H7 (cell line): ENCODE data around the gene UCP3. TPM values are rescaled to one million over a fixed set of nuclear protein-coding genes. Genes with fewer than 3 reads are reported as not detected.

Source experiments
- DNase-seq: peaks from one replicate; pipeline ENCODE4 v3.0.0; 2012
- H3K27me3 ChIP-seq: 2 replicates; pipeline ENCODE4 v1.6.0; 2011; ENCODE audit warnings: mild to moderate bottlenecking, low read length; ENCODE audit not compliant: control insufficient read depth, insufficient read depth
- H3K36me3 ChIP-seq: replicated peaks from 2 replicates; pipeline ENCODE4 v1.5.1; 2011; ENCODE audit warnings: low read length; ENCODE audit not compliant: control insufficient read depth, insufficient read depth
- H3K4me3 ChIP-seq: 2 replicates; pipeline ENCODE4 v1.5.1; 2011; ENCODE audit warnings: low read depth, mild to moderate bottlenecking, control low read depth, low read length, moderate library complexity; ENCODE audit not compliant: insufficient read depth
- total RNA-seq: library from RNA; depleted of rRNA; stranded (reverse); fragments of >200 nt; shearing (Covaris generic); gene quantifications from 2 replicates; pipeline ENCODE4 v1.2.3, GENCODE V29; 2014

UCP3 gene
- total RNA-seq, 1 experiment from 2014 or later, result 0.10 TPM

DNA sequence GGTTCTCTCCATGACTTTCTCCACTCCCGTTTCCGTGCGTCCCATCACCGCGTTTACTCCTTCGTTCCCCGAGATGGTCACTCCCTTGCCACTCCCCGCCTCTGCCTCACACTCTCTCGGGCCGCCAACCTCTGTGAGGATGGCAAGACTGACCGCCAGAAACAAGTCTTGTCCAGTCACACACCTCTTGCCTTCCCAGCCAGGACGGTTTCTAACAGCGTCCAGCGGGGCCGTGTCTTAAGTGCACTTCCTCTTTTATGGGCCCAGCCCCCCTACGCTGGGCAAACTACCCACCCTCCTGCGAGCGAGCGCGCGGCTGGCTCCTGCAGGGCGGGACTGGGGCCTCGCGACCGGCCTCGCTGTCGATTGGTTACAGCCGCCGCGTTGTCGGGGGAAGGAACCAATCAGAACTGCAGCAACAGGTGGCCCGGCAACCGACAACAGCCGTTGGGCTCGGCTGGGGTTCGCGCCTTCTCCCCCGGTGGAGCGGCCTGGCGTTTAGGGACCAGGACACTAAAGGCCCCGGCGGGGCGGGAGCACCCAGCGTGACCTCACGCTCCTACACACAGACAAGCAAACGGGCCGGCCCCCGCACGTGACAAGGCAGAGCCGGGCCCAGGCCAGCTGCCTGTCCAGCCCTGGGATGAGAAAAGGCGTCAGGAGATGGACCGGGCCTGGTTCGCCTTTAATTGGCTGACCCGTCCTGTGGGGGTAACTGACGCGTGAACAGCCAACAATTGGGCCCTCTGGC lies 25.7 kb downstream of the UCP3 start:
- Histone ChIP-seq H3K27me3 (no peaks in the 10 kb centered on the region), H3K36me3 (peaks cover 19% of the 10 kb centered on the region), H3K4me3 (peak overlapping the region; percentile 81)
- DNase-seq, result peak; percentile 99

- Histone ChIP-seq H3K36me3 (peaks cover 25% of the 10 kb centered on the region), H3K4me3 (peak within 1 kb of the TSS; percentile 81), H3K27me3 (no peaks in the 10 kb centered on the region)
- peak; percentile 96 for DNase-seq
These were observed 26.3 kb downstream of the UCP3 start, which contains the start of gene UCP2 for GRCh38 chr11:73982595-73982989. TSS of gene UCP2 (minus strand) at chr11:73982843. CDS start at chr11:73978378, 4,465 bp downstream.

DNA sequence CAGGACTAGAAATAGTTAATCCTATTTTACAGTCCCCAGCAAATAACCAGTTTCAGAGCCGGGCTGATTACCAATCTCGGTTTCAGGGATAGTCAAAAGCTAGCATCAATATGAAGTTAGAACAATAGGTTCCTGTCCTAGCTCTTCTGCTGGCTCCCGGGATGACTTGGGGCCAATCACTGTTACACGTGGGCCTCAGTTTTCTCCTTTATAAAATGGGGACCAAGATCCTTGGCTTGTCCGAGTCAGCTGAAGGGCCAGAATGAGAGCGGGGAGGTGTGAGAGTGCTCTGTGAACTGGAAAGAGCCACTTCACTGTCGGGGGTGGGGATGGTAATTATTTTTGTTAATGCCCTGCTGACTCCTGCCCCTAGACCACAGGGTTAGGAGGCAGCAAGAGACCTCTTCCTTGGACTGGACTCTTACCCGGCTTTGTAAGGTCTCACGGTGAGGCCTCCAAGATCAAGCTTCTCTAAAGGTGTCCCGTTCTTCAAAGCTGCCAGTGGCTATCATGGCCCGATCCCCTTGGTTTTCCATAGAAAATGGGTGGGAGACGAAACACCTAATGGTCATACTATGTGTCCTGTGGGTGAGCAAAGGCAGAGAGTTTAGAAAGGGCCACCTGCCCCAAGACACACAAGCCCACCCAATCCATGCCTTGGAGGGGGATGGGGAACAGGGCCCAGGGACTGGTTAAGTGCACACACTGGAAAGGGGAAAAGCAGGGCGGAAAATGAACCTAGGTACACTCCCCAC lies 27.7 kb downstream of the UCP3 start:
- H3K4me3 ChIP-seq, result peak overlapping the region; percentile 81
- peaks cover 38% of the 10 kb centered on the region for H3K36me3 ChIP-seq
- no peaks in the 10 kb centered on the region for H3K27me3 ChIP-seq
- DNase-seq, result peak; percentile 26

DNA sequence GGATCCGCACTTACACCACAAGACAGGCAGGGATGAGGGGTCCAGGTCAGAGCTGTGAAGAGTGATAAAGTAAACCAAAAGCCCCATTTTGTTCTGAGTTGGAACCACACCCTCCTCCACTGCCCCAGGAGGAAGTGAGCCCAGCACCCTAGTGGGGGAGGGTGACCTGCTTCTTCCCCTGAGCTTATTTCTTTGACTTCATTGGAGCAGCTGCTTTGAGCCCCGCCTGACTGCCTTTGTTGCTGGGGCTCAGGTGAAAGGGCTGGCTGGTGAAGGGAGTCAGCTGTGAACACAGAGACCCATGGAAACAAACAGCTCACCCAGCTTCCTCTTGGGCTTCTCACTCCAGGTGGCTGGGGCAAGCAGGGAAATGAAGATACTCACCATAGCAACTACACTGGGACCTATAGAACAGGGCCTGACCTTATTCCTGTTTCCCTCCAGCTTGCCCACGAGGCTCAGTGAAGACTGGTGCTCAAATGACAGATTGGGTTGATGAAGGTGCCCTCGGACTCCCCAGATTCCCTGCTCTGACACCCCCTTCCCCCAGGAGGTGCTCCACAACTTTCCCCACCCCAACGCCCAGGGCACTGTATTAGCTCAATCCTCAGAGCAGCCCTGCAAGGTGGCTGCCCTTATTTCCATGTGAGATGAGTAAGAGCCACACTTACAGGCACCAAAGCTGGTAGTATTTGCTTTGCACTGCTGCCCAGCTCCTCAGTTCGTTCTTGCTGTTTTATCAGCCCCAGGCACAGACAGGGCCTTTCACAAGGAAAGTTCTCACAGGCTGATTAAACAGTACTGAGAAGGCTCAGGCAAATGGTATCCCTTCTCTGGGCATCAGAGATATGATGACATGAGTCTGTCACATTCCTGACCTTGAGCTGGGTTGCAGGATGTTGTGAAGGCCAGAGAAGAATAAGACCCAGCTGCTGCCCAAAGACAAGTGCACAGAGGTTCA lies 28.6 kb downstream of the UCP3 start:
- Histone ChIP-seq H3K36me3 (peaks cover 43% of the 10 kb centered on the region), H3K4me3 (no peak overlapping the region), H3K27me3 (no peaks in the 10 kb centered on the region)
- DNase-seq, result peak; percentile 60

DNA sequence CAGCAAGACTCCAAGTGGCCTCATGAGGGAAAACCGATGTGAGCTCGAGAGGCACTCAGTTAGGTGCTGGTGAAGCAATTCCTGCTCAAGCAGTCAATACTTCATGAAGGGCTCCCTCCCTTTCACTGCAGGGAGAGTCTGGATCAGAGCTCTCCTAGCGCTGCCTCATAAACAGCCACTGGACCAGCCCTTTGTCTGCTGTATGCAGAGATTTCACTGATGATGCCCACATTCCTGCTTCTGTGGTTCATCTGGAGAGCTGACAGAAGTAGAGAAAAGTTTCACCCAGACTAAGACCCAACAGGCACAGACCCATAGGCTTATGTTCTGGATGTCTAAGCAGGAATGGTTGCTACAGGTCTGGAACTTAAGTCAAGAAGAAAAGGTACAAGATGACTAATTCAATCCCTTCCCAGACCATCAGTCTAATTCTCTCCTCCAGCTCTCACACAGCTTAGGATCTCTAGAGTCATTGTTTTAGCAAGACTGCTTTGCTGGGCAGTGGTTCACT lies 30.3 kb downstream of the UCP3 start:
- no peak for DNase-seq
- H3K36me3 ChIP-seq, result peaks cover 48% of the 10 kb centered on the region
- no peak overlapping the region for H3K4me3 ChIP-seq
- no peaks in the 10 kb centered on the region for H3K27me3 ChIP-seq

DNA sequence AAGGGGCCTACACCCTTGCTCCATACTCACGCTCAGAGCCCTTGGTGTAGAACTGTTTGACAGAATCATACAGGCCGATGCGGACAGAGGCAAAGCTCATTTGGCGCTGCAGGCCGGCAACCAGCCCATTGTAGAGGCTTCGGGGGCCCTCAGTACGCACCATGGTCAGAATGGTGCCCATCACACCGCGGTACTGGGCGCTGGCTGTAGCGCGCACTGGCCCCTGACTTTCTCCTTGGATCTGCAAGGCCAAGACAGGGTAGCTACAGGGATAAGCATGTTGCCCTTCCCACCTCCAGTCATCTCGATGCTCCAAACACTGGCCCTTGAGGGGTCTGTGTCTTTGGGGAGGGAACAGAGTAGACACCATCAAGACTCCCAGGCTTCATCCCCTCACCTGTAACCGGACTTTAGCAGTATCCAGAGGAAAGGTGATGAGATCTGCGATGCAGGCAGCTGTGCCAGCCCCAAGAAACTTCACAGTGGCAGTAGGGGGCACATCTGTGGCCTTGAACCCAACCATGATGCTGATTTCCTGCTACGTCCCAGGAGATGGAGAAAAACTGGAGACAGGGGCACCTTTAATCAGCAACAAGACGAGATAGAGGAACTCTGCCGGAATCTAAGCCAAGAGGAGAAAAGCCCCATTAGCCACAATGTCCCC lies 30.9 kb downstream of the UCP3 start:
- Histone ChIP-seq H3K36me3 (peaks cover 48% of the 10 kb centered on the region), H3K27me3 (no peaks in the 10 kb centered on the region), H3K4me3 (no peak overlapping the region)
- DNase-seq, result no peak

DNA sequence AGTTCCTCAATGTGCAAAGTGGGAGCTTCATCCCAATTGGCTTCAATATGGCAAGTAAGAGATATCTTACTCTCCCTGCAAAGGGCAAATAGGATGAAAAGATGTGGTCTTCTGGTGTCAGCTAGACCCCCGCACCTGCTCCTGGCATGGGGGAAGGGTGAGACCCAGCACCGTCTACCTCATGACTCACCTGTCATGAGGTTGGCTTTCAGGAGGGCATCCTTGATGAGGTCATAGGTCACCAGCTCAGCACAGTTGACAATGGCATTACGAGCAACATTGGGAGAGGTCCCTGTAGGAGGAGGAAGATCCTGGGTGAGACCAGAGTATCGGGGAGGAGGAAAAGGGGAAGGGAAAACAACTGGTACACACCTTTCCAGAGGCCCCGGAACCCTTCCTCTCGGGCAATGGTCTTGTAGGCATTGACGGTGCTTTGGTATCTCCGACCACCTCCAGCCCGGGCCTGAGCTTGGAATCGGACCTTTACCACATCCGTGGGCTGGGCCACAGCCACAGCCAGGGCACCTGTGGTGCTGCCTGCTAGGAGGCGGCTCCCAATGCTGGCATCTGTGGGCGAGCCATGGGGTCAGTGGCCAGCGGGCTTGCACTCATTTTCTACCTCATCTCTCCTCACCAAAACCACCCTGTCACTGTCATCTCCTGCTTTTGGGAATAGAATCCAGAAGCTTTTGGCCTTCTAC lies 32.3 kb downstream of the UCP3 start:
- Histone ChIP-seq H3K36me3 (peaks cover 48% of the 10 kb centered on the region), H3K4me3 (no peak overlapping the region), H3K27me3 (no peaks in the 10 kb centered on the region)
- peak; percentile 10 for DNase-seq

DNA sequence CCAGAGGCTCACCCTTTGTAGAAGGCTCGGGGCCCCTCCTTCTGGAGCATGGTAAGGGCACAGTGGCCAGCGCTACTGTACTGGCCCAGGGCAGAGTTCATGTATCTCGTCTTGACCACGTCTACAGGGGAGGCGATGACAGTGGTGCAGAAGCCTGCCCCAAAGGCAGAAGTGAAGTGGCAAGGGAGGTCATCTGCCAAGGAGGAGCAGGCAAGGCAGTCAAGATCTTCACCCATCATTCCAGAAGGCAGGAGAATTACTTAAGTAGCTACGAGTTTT lies 33.5 kb downstream of the UCP3 start:
- no peak for DNase-seq
- Histone ChIP-seq H3K36me3 (peaks cover 42% of the 10 kb centered on the region), H3K4me3 (no peak overlapping the region), H3K27me3 (no peaks in the 10 kb centered on the region)

DNA sequence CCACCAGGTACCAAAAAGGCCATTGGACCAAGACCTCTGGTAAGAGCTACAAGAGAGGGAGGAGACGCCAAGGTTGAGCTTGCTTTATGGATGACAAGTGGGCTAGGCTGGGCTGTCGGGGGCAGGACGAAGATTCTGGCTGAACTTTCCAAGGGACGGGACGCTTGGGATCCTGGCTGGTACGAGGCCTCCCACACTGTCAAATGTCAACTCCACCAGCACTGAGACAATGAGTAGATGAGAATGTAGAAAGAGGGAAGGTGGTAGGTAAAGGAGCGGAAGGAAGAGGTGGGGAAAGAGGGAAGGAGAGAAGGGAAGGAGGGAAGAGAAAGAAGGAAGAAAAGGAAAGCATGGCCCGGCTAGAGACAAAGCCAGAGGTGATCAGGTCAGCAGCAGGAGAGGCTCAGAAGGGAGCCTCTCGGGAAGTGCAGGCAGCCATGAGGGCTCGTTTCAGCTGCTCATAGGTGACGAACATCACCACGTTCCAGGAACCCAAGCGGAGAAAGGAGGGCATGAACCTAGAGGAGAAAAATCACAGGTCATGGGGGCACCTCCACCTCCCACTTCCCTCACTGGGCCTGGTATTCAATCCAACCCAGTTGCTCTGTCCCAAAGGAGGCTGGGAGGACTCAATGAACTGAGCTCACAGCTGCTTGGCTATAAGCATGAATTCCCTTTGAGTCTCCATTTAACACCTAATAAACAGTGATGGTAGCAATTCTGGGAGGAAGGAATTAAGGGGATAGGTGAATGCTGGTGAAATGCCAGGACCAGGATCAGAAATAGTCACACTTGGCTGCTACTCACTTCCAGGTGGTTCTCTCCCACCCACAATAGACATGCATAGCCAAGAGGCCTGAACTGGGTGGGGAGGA lies 34.0 kb downstream of the UCP3 start:
- H3K4me3 ChIP-seq, result no peak overlapping the region
- no peaks in the 10 kb centered on the region for H3K27me3 ChIP-seq
- peaks cover 38% of the 10 kb centered on the region for H3K36me3 ChIP-seq
- DNase-seq, result no peak

- Histone ChIP-seq H3K36me3 (peaks cover 26% of the 10 kb centered on the region), H3K27me3 (no peaks in the 10 kb centered on the region), H3K4me3 (no peak overlapping the region)
- DNase-seq, result peak; percentile 19
These were observed 36.0 kb downstream of the UCP3 start for GRCh38 chr11:73972620-73973449.

- peaks cover 19% of the 10 kb centered on the region for H3K36me3 ChIP-seq
- H3K27me3 ChIP-seq, result no peaks in the 10 kb centered on the region
- no peak overlapping the region for H3K4me3 ChIP-seq
- no peak for DNase-seq
These were observed 36.7 kb downstream of the UCP3 start for GRCh38 chr11:73972187-73972586.

- peak; percentile 16 for DNase-seq
These were observed 37.6 kb downstream of the UCP3 start for GRCh38 chr11:73971175-73971719.

More at GRCh38 chr11:73971175-73971719, 37.6 kb downstream of the UCP3 start:
- no peak overlapping the region for H3K4me3 ChIP-seq
- H3K36me3 ChIP-seq, result peaks cover 11% of the 10 kb centered on the region
- no peaks in the 10 kb centered on the region for H3K27me3 ChIP-seq
